RPMI7951 (cell line): ENCODE measurements around the gene ZNF599. TPM values are rescaled to one million over a fixed set of nuclear protein-coding genes. Genes with fewer than 3 reads are reported as not detected.
"Not testable (repeated sequence)": the region's sequence is repeated elsewhere in the genome, so short reads cannot be mapped to it uniquely, and the experiment has no call there.

Experiments used
- DNase-seq: peaks from one replicate; pipeline ENCODE4 v3.0.0-alpha.2; 2012; ENCODE audit warnings: low read depth
- total RNA-seq: library from RNA; depleted of rRNA; stranded (reverse); fragments of >200 nt; shearing (Covaris generic); gene quantifications from 2 replicates; pipeline ENCODE4 v1.2.3, GENCODE V29; 2014; rRNA removed

Gene ZNF599
- 9.4 and 15.1 TPM in 2 replicates for total RNA-seq

DNA sequence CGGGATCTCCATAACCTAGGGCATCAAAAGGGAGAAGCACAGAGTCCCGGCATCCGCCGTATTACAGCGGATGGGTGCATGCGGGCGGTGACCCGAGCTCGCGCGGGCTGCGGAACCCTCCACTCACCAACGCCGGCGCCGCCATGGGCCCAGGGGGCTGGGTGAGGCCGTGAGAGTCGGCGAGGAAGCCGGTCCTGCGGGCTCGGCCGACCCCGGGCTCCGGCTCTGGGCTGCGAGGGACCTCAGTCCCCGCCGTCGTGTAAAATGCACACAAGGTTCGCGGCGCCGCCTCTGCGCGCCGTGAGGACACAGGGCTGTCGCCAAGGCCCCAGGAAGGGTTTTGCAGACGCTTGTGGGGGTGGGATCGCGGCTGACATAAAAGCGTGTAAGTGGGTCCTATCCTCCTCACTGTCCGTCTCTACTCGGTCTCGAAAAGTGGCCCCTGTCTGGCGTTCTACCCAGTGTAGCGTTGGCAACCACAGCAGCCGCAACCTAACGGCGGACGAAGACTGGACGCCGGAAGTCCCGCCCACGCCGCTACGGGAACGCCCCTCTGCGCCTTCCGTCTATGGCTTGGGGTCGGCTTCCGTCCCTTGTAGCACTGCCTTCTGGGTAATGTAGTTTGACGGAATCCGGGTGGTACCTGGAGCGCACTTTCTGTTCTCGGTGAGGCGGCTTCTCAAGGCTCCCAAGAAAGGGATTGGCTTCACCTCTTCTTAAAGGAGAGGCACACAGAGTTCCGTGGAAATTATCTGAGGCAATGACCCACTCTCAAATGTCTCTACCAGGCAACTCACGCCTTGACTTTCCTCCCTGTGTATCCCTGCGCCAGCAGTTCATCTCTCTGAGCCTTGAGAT lies at the start of gene ZNF599:
ZNF599 (minus strand) TSS at position 519 of the 858 bp plus-strand sequence; CDS start at position 145, 374 bp downstream.
- peak; percentile 90 for DNase-seq

DNA sequence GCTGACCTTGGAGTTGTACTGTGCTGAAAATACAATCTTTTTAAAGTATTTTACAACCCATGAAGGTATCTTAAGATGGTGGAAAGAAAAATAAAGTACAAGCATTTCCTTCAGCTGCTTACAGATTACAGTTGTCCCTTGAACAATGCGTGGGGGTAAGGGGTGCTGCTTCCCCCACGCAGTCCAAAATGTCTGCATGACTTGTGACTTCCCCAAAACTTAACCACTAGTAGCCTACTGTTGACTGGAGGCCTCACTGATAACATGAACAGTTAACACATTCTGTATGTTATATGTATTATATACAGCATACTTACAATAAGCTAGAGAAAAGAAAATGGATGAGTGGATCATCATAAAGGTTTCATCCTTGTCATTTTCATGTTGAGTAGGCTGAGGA lies 45.3 kb upstream of the ZNF599 start:
- DNase-seq, result no peak

DNA sequence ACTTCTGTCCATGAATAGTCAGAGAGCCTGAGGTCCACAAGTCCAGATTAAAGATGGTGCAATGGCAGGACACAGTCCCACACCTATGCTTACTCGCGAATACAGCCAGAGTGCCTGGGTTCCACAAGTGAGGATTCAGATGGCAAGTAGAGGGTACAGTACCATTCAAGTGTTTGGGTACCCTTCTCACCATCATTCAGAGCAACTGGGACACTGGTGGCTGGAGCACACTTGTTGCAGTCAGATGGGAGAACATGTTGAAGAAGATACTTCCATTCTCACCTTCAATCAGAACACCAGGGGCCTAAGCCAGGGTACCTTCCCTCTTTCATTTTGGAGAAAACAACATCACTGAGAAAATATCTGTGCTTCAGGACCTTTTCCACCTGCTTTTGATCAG lies 43.7 kb upstream of the ZNF599 start:
- DNase-seq, result no peak

DNA sequence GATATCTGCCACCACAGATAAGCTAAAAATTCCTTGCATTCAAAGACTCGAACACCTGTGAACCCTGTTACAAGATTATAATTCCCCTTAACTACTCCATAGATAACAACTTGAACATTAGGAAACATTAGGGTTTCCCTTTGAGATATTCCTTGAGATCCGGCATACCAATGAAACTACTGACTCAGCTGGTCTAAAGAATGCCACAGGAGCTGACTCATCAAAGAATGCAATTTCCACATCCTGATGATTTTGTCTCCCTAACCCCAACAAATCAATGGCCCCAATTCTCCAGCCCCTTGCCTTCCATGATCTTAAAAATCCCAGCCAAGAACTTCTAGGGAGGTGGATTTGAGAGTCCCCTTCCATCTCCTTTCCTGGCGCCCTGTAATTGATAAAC lies 35.6 kb upstream of the ZNF599 start:
- DNase-seq, result peak; percentile 78

DNA sequence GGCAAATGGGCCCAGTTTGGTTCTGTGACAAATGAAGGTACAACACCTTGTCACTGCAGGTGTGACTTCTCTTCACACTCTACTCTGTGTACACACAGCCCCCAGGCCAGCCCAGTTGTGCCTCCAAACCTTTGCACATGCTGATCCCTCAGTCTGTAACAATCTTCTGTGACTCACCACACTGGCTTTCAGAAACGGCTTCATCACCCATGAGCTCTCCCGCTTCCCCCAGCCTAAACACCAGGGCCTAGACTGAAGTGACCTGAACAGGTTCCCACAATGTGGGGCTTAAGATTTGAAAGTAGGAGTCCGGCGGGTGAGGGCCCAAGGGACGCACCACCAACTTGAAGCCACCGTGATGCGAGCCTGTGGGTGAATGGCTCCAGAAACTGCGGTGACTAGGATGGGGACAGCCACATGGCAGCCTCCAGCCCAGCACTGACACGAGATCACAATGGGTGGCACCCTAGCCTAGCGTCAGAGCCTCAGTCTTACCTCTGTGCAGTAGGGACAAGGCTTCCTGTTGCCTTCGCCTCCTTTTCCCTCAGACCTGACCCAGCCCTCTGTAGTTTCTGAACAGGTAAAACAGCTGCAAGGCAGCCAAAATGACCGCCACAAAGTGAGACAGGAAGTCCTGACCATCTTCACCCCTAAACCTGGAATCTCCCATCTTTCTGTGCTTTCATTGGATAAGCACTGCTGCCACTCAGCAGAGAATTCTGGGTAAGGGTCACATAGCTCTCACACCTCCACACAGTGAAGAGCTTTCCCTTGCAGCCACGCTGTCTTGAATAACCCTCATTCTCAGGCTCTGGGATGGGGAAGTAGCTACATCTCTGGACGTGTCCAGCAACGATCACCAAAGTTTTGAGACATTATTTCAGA lies 34.2 kb upstream of the ZNF599 start:
- DNase-seq, result peak; percentile 29

DNA sequence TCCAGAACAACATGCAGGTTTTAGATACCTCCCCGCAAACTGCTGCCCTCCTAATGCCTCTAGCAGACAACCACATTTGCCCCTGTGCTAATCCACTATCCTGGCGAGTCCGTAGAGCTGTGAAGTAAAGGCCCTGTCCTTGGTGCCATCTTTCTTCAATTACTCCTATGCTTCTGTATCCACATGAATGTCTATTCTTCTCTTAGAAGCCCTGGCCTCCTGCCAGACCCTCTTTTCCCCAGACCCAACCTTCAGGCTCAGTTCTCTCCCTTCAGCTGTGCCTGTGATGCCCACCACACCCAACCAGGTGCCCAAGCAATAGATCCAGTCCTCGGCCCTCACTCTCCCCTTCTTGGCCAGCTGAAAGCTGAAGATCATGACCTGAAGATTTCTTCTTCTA lies 31.1 kb upstream of the ZNF599 start:
- DNase-seq, result no peak

DNA sequence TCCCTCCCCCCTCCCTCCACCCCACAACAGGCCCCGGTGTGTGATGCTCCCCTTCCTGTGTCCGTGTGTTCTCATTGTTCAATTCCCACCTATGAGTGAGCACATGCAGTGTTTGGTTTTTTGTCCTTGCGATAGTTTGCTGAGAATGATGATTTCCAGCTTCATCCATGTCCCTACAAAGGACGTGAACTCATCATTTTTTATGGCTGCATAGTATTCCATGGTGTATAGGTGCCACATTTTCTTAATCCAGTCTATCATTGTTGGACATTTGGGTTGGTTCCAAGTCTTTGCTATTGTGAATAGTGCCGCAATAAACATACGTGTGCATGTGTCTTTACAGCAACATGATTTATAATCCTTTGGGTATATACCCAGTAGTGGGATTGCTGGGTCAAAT lies 23.9 kb upstream of the ZNF599 start:
- not testable (repeated sequence) for DNase-seq

DNA sequence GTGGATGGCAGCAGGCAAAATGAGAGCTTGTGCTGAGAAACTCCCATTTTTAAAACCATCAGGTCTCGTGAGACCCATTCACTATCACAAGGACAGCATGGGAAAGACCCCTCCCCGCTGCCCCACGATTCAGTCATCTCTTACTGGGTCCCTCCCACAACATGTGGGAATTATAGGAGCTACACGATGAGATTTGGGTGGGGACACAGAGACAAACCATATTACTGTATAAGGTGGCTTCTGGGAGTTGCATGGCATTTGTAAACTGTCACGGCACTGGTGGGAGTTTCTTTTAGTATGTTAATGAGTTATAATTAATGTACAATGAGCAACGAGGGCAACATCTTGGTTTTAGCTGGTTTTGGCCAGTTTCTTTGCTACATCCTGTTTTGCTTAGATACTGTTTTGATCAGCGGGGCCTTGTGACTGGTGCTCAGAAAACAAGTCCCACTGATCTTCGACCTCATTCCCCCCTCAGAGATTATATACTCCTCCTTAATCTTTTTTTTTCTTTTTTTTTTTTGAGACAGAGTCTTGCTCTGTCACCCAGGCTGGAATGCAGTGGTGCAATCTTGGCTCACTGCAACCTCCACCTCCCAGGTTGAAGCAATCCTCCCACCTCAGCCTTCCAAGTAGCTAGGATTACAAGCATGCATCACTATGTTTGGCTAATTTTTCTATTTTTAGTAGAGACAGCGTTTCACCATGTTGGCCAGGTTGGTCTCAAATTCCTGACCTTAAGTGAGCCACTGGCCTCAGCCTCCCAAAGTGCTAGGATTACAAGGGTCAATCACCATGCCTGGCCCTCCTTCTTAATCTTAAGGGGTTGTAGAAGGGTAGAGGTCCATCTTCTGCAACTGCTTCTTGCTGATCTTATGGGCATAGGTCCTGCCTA lies 21.3 kb upstream of the ZNF599 start:
- no peak for DNase-seq

DNA sequence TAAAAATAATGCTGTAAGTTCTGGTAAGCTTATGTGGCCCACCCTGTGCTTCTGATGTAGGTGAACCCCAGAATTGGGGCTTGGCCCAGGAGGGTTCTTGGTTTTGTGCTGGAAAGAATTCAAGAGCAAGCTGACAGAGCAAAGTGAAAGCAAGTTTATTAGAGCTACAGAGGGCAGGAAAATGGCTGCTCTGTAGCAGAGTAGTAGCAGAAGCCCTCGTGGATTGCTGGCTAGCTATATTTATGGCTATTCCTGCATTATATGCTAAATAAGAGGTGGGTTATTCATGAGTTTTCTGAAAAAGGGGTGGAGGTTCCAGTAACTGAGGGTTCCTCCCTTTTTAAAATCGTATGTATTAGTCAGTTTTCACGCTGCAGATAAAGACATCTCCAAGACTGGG lies 20.6 kb upstream of the ZNF599 start:
- DNase-seq, result peak; percentile 46

DNA sequence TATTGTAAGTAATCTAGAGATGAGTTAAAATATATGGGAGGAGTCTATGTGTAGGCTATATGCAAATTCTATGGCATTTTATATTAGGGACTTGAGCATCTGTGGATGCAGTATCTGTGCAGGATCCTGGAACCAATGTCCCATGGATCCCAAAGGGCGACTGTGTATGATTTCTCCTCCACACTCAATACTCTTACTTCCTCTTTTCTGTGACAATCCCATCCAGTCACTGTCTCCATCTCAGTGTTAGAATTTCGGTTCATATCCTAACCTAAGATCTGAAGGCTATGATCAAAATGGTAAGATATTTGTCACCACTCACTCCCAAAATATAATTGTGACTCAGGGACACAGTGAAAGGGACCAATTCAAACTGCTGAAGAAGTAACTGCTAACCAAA lies 15.1 kb upstream of the ZNF599 start:
- DNase-seq, result no peak

DNA sequence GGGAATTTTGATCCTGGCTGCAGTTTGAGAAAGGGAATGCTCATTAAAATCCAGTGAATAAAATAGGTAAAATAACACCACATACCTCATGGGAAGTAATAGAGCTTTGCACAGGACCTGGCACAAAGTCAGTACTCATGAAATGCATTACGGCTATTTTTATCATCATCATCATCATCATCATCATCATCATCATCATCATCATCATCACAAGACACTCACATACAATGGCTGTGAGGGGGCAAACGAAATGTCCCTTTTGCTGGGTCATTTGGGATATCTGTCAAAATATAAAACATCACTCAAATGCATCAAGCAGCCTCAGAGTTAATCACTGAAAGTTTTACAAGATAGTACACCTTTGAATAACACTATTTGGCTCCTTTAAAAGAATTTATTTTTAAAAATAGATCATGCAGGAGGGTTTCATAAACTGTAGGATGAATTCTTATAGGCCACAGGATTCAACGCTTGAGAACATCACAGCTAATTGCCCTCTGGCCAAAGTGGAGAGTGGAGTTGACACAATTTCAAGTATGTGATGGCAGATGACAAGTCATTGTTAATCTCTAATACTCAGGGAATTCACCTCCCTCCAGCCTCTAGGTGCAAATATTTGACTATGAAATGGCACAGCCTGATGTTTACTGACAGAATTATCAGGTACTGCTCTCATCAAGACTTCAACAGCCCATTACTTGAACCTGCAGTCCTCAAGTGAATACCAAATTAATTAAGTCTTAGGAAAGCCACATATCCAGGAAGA lies 14.2 kb upstream of the ZNF599 start:
- no peak for DNase-seq

DNA sequence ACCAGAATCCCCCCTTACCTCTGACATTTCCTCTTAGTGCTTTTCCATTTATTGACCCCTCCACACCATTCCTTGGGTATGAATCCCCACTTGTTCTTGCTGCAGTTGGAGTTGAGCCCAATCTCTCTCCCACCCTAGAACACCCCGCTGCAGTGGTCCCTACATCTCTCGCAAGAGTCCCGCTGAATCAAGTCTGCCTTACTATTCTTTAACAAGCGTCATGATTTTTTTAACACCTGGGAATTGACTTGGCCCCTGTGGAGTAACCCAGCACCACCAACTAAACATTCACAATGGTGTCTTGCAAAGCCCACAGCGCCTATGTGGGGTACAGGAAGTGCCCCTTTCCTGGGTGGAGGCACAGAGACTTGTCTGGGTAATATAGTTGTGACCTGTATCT lies 13.2 kb upstream of the ZNF599 start:
- DNase-seq, result no peak

DNA sequence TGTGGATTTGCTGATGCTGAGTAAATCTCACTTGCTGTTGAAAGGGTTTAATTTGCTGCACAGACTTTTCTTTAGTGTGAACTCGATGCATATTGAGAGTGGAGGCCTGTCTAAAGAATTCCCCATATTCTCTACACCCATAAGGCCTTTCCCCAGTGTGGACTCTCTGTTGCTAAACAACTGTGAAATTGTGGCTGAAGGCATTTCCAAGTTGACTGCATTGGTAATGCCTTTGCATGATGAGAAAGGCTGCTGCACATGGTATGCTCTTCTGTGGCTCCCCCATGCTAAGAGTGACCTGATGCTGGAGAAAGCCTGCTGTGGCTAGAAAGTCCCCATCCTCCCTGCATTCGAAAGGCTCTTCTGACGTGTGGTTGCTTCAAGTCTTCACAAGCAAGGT lies 6.6 kb upstream of the ZNF599 start:
- no peak for DNase-seq

DNA sequence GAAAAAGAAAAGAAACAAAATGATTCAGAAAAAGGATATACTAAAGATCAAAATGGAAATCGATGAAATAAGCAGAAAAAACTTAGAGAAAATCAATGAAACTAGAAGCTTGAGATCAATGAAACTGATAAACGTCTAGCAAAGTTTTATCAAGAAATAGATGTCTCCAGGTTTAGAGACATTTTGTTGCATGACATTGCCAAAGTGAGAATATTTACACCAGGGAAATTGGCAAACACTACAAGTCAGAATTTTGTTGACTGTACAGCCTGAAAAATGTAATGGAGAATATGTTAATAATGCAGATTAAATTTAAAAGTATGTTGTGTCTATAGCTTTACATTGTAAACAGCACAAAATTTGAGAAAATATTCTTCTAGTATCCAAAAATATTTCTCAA lies 5.3 kb upstream of the ZNF599 start:
- DNase-seq, result no peak

DNA sequence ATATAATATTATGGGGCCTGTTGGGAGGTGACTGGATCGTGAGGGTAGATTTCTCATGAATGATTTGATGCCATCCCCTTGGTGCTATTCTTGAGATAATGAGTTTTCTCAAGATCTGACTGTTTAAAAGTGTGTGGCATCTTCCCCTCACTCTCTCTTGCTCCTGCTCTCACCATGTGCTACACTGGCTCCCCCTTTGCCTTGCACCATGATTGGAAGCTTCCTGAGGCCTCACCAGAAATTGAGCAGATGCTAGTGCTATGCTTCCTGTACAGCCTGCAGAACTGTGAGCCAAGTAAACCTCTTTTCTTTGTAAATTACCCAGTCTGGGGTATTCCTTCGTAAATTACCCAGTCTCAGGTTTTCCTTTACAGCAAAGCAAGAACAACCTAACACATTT lies 1.8 kb upstream of the ZNF599 start:
- no peak for DNase-seq

DNA sequence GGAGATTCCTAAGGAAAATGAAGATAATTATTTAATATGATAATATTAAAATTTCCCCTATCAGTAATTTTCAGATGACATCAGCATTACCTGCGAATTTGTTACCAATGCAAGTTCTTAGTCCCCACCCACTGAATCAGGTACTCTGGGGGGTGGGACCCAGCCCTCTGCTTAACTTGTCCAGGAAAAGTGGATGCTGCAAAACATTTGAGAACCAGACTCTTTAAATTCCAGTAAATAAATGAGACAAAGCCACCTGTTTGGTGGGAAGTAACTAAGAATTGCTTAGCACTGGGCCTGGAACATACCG lies 495 bp upstream of the ZNF599 start:
- DNase-seq, result no peak

DNA sequence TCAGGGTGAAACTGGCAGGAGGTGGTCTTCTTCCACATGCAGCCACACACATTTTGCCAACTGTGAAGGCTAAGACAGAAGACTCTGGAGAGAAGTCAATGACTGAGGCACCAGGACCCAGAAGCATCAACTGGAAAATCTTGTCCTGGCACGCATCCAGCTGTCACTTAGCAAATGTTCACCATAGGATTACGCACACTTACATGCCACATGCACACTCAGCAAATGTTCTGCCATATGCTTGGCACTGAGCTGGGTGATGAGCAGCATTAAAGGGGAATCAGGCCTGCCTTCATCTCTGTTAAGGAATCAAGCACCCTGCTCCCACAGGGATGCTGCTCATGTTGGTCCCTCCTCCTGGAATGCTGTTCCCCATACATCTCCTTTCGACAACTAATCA lies 5.1 kb downstream of the ZNF599 start:
- no peak for DNase-seq

DNA sequence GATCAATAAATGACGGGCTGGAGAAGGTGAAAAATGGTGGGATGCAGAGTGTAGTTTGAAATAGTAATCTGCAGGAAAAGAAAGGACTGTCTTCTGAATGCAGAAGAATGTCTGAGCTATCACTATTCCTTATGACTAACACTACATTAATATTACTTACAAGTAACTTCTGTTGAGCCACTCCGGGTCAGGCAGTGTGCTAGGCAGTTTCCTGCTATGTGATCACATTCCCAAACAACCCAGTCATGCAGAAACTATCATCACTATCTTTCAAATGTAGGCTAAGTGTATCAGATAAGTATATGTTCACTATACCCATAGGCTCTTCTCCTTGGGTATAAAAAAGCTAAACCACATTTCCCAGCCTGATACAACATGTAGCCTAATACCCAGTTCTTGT lies 6.6 kb downstream of the ZNF599 start:
- DNase-seq, result no peak

DNA sequence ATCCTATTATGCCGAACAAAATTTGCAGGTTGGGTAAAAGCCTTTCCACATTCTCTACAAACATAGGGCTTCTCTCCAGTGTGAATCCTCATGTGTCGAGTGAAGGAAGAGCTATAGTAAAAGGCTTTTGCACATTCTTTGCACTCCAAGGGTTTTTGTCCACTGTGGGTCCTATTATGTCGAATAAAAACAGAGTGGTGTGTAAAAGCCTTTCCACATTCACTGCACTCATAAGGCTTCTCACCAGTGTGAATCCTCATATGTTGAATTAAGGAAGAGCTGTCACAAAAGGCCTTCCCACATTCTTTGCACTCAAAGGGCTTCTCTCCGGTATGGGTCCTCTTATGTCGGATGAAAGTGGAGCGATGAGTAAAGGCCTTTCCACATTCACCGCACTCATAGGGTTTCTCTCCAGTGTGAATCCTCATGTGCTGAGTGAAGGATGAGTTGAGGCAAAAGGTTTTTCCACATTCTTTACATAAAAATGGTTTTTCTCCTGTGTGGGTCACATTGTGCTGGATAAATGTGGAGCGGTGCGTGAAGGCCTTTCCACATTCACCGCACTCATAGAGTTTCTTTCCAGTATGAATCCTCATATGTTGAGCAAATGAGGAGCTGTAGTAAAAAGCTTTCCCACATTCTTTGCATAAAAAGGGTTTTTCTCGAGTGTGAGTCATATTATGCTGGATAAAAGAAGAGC lies 13.6 kb downstream of the ZNF599 start:
- no peak for DNase-seq

DNA sequence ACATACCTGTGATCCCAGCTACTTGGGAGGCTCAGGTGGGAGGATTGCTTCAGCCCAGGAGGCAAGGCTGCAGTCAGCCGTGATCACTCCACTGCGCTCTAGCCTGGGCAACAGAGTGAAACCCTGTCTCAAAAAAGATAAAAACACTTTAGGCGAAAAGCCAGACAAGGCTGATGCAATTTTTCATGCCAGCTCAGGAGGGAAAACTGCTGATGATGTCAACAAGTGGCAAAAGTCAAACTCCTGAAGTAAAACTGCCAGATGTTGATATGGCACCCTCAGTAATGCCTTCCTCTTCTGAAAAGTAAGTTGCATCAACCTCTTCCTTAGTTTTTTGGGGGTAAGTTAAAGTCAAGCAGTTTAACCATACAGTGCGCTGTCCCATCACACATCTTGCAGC lies 15.6 kb downstream of the ZNF599 start:
- no peak for DNase-seq
